Uterus (tissue), 4 donors: ENCODE measurements around the gene SYNGR1. TPM values are rescaled to one million over a fixed set of nuclear protein-coding genes. Genes with fewer than 3 reads are reported as not detected.

ENCODE experiments used
- DNase-seq, 2 donors: peaks; one replicate each; pipeline ENCODE4 v3.0.0-alpha.2; 2019 to 2020
- H3K27ac ChIP-seq, 2 donors: fragments of 200-600 bp; sonication (generic); 1 replicate in 1 of 2; 2 replicates in 1 of 2; pipeline ENCODE4 v1.5.1; 2016 to 2018
- H3K27me3 ChIP-seq, 2 donors: fragments of 200-600 bp; sonication (generic); one replicate each; pipeline ENCODE4 v1.5.1; 2018 to 2019; ENCODE audit warnings: control low read depth in 1 of 2
- H3K36me3 ChIP-seq, 2 donors: fragments of 200-600 bp; sonication (generic); one replicate each; pipeline ENCODE4 v1.5.1; 2019; ENCODE audit warnings: control low read depth in 1 of 2
- H3K4me1 ChIP-seq, 2 donors: fragments of 200-600 bp; sonication (generic); one replicate each; pipeline ENCODE4 v1.5.1; 2018 to 2019; ENCODE audit warnings: control low read depth in 1 of 2
- H3K4me3 ChIP-seq, 2 donors: fragments of 200-600 bp; sonication (generic); 1 replicate in 1 of 2; 2 replicates in 1 of 2; pipeline ENCODE4 v1.5.1; 2018 to 2019; ENCODE audit warnings: mild to moderate bottlenecking in 1 of 2
- H3K9me3 ChIP-seq, 2 donors: fragments of 200-600 bp; sonication (generic); one replicate each; pipeline ENCODE4 v1.5.1; 2019; ENCODE audit warnings: control low read depth in 1 of 2
- CTCF ChIP-seq, 4 experiments: fragments of 200-600 bp in 2 of 4; fragments of 450-650 bp in 2 of 4; sonication (generic) in 2 of 4; IDR thresholded peaks; one replicate each; pipeline ENCODE4 v1.5.1; 2016 to 2019; ENCODE audit warnings: antibody characterized with exemption in 4 of 4, mild to moderate bottlenecking in 2 of 4, moderate library complexity in 1 of 4
- POLR2A ChIP-seq, 2 donors: fragments of 450-650 bp; IDR thresholded peaks; one replicate each; pipeline ENCODE4 v1.6.1; 2016; ENCODE audit warnings: antibody characterized with exemption in 2 of 2, mild to moderate bottlenecking in 1 of 2, moderate library complexity in 1 of 2
- intact Hi-C: fragments of 100-400 bp; cut with DNase I; formaldehyde crosslinking; loops from one replicate; pipeline ENCODE4 v1.15.1; 2023; ENCODE audit warnings: low total_unique reads
- small RNA-seq: library from RNA; depleted of rRNA; stranded (forward); fragments of <200 nt; gene quantifications from one replicate; pipeline ENCODE3, GENCODE V24; 2016
- total RNA-seq, 4 donors: library from RNA; depleted of rRNA in 3 of 4; stranded (reverse); fragments of >200 nt in 3 of 4; gene quantifications; one replicate each; pipeline versions ENCODE4 v1.1.0 to v1.2.4, GENCODE V29; 2014 to 2023
- donor health status: DM: yes; HTN: yes; CAD: no.

Gene SYNGR1
- total RNA-seq, 4 donors from 2014 or later, result 12.9 to 57.9 (median 35.4) TPM

- no peak for TF ChIP-seq POLR2A (IDR thresholded peaks at IDR 0.05)
- no peak for TF ChIP-seq CTCF (IDR thresholded peaks at IDR 0.05)
- H3K4me3 ChIP-seq, result no peak overlapping the region
- H3K27me3 ChIP-seq, result no peaks in the 10 kb centered on the region
- no peaks in the 10 kb centered on the region for H3K36me3 ChIP-seq
- peaks cover 0 to 15% of the 10 kb centered on the region in 2 donors for H3K4me1 ChIP-seq
- DNase-seq, result no peak
- intact Hi-C loops, result no loop called here
- H3K27ac ChIP-seq, result peak overlapping the region; percentile 73 to 80
- no peaks in the 10 kb centered on the region for H3K9me3 ChIP-seq
Measured at GRCh38 chr22:39432361-39432811, 82.6 kb downstream of the SYNGR1 start.

- H3K4me1 ChIP-seq, result peaks cover 0 to 15% of the 10 kb centered on the region in 2 donors
- intact Hi-C loops, result no loop called here
- TF ChIP-seq POLR2A (IDR thresholded peaks at IDR 0.05), result no peak
- no peak for TF ChIP-seq CTCF (IDR thresholded peaks at IDR 0.05)
- no peak overlapping the region for H3K27ac ChIP-seq
- H3K9me3 ChIP-seq, result no peaks in the 10 kb centered on the region
- no peaks in the 10 kb centered on the region for H3K27me3 ChIP-seq
- H3K36me3 ChIP-seq, result no peaks in the 10 kb centered on the region
- no peak for DNase-seq
- no peak overlapping the region for H3K4me3 ChIP-seq
Measured at GRCh38 chr22:39433476-39434242, 83.9 kb downstream of the SYNGR1 start.

- Histone ChIP-seq H3K36me3 (no peaks in the 10 kb centered on the region), H3K27me3 (no peaks in the 10 kb centered on the region), H3K4me3 (no peak overlapping the region), H3K27ac (no peak overlapping the region), H3K9me3 (no peaks in the 10 kb centered on the region), H3K4me1 (peaks cover 0 to 15% of the 10 kb centered on the region in 2 donors)
- no peak for TF ChIP-seq POLR2A (IDR thresholded peaks at IDR 0.05)
- TF ChIP-seq CTCF (IDR thresholded peaks at IDR 0.05), result no peak
- intact Hi-C loops, result no loop called here
- no peak for DNase-seq
Measured at GRCh38 chr22:39434243-39434653, 84.5 kb downstream of the SYNGR1 start.

- TF ChIP-seq POLR2A (IDR thresholded peaks at IDR 0.05) (no peak), CTCF (IDR thresholded peaks at IDR 0.05) (no peak)
- intact Hi-C loops, result no loop called here
- Histone ChIP-seq H3K4me1 (peaks cover 0 to 15% of the 10 kb centered on the region in 2 donors), H3K27ac (no peak overlapping the region), H3K9me3 (no peaks in the 10 kb centered on the region), H3K4me3 (no peak overlapping the region), H3K27me3 (no peaks in the 10 kb centered on the region), H3K36me3 (no peaks in the 10 kb centered on the region)
- no peak for DNase-seq
Measured at GRCh38 chr22:39434721-39435120, 84.9 kb downstream of the SYNGR1 start.

Small RNA genes within 50 kb of the gene (small RNA-seq; reads per million reads assigned to genes)
- gene SNORD43 (not detected), gene SNORD83A (7,211 reads per million, percentile 99 among the genes with 10 or more reads in this experiment), gene SNORD83B (not detected)

Other genes starting within 250 kb of the SYNGR1 start
- gene CBX7, start 197.3 kb upstream of the SYNGR1 start, total RNA-seq, result 100 to 1,000 TPM in 2 of 4 donors, 10 to 100 TPM in 2; 16.0 to 128 (median 102) TPM
- 10 to 100 TPM in 1 of 4 donors, 1 to 10 TPM in 3; 2.0 to 24.8 (median 5.6) TPM for gene PDGFB, start 105.0 kb upstream of the SYNGR1 start, total RNA-seq
- gene RPL3, start 30.4 kb upstream of the SYNGR1 start, total RNA-seq, result 1,000 to 10,000 TPM; 1,498 to 2,840 (median 2,333) TPM
- gene TAB1, start 49.8 kb downstream of the SYNGR1 start, total RNA-seq, result 10 to 100 TPM; 23.0 to 44.0 (median 42.0) TPM
- gene MGAT3, start 107.0 kb downstream of the SYNGR1 start, total RNA-seq, result 10 to 100 TPM in 1 of 4 donors, 1 to 10 TPM in 1, under 1 TPM in 1, not detected in 1; 0.26 to 11.8 (median 9.5) TPM
- gene MIEF1, start 152.3 kb downstream of the SYNGR1 start, total RNA-seq, result 10 to 100 TPM in 3 of 4 donors, 1 to 10 TPM in 1; 6.9 to 23.3 (median 20.6) TPM
- 100 to 1,000 TPM; 105 to 351 (median 293) TPM for gene ATF4, start 170.6 kb downstream of the SYNGR1 start, total RNA-seq
- 100 to 1,000 TPM in 1 of 4 donors, 10 to 100 TPM in 3; 24.5 to 125 (median 50.7) TPM for gene RPS19BP1, start 182.8 kb downstream of the SYNGR1 start, total RNA-seq
- under 1 TPM in 2 of 4 donors, not detected in 2; under 0.01 to 0.15 TPM for gene CACNA1I, start 220.8 kb downstream of the SYNGR1 start, total RNA-seq